Embryonic facial prominence (tissue), 1 donor: ENCODE results near the gene CACNA1B.
"Not testable (repeated sequence)": the region's sequence is repeated elsewhere in the genome, so short reads cannot be mapped to it uniquely, and the experiment has no call there.

ENCODE experiments used
- DNase-seq: peaks from one replicate; pipeline ENCODE4 v3.0.0-alpha.2; 2016; ENCODE audit errors: extremely low spot score

Gene CACNA1B

GRCh38 chr9:138113701-138114325 is 236.2 kb downstream of the CACNA1B start:
- not testable (repeated sequence) for DNase-seq

GRCh38 chr9:138114501-138115245 is 237.1 kb downstream of the CACNA1B start:
- DNase-seq, result no peak

DNA sequence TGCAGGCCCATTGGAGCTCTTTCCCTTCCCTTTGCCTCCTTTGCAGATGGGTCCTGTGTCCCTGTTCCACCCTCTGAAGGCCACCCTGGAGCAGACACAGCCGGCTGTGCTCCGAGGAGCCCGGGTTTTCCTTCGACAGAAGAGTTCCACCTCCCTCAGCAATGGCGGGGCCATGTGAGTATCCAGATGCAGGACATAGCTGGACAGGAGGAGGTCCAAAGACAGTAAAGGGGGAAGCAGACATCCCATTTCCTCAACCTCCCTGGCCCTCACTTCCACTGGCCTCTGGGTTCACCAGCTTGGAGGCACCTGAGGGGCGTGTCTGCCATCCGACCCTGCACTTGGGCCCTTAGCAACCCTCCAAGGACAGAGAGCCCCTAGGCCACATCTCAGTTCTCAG is 237.9 kb downstream of the CACNA1B start:
- DNase-seq, result no peak

GRCh38 chr9:138116521-138116920 is 238.9 kb downstream of the CACNA1B start:
- DNase-seq, result no peak

DNA sequence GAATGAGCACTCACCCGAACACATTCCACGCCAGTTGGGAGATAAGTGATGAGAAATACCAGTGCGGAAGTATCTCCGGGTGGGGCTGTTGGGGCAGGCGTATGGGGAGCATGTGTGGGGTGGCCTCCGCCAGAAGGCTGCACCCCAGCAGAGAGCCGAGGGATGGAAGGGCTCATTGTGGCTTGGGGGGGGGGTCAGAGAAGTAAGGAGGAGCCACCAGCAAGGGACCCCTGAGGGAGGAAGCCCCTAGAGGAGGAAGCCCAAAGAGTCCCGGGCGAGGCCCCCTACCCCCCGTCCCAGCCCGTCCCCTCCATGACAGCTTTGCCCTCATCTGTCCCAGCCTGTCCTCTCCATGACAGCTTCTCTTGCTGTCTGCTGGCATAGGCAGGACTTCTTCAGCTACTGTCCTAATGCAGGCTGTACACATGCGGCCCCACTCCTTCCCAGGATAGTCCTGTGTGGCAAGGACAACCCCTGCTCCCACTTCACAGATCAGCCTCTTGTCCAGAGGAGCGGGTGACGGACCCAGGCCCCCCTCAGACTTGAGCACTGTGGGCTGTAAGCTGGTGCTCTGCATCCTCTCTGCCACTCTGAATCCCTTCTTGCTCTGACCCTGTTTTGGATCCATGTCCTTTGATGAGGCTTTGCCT is 239.6 kb downstream of the CACNA1B start:
- DNase-seq, result no peak

DNA sequence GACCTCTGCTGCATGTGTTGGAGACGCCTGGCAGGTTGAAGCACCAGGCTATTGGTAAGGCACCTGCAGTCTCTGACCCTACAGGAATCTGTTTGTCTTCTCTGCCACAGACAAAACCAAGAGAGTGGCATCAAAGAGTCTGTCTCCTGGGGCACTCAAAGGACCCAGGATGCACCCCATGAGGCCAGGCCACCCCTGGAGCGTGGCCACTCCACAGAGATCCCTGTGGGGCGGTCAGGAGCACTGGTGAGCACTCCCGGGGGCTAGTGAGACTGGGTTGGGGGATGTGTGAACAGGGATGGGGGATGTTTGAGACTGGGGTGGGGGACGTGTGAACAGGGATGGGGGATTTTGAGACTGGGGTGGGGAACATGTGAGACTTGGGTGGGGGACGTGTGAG is 240.3 kb downstream of the CACNA1B start:
- no peak for DNase-seq

DNA sequence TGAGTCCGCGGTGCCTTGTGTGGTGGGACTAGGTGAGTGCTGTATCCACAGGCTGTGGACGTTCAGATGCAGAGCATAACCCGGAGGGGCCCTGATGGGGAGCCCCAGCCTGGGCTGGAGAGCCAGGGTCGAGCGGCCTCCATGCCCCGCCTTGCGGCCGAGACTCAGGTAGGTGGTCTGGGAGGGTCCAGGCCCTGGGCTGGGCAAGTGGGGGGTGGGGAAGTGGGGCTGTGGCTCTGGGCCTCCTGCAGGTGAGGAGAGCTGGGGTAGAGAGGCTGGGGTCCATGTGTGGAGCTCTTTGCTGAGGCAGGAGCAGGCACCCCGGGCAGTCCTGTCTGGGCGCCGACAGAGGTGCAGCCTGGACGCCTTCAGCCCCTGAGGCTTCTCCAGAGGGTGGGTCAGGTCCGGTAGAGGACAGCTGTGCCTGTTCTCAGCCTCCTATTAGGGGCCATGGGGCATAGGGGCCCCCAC is 241.1 kb downstream of the CACNA1B start:
- DNase-seq, result no peak

- no peak for DNase-seq
These were observed 241.8 kb downstream of the CACNA1B start for GRCh38 chr9:138119202-138120027.

DNA sequence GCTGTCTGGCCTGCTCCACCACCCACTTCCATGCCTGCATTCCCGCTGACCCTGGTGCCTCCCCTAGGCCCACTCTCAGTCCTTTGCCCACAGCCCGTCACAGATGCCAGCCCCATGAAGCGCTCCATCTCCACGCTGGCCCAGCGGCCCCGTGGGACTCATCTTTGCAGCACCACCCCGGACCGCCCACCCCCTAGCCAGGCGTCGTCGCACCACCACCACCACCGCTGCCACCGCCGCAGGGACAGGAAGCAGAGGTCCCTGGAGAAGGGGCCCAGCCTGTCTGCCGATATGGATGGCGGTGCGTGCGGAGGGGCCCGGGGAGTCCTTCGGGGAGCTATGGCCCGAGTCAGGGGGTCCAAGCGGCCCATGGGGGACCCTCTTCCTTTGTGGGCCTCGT is 242.5 kb downstream of the CACNA1B start:
- no peak for DNase-seq

DNA sequence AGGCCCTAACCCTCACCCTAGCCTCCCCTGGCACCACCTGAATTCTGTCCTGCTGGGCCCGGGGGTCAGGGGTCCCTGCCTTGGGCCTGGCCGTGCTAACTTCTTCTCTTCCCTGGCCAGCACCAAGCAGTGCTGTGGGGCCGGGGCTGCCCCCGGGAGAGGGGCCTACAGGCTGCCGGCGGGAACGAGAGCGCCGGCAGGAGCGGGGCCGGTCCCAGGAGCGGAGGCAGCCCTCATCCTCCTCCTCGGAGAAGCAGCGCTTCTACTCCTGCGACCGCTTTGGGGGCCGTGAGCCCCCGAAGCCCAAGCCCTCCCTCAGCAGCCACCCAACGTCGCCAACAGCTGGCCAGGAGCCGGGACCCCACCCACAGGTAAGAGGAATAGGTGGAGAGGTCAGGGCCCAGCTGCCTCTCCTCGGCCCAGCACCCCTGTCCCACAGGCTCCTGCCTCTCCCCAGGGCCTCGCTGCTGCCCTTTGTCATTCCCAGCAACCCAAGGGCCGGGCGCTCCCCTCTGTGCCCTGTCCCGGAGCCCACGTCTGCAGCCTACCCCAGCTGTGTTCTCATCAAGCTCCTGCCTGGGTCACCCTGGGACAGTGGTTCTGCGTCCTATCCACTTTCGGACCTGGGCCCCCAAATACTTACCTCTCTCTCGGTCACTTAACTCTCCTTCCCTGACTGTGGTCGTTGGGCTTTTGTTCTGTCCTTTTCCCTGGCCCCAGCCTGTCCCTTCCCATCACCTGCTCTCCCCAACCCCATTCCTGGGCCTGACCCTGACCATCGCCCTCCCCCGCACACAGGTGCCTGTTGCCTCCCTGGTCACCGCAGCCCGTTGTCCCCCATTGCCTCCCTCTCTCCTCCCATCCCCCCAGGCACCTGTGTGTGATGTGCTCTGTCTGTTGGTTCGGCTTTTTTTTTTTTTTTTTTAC is 243.2 kb downstream of the CACNA1B start:
- no peak for DNase-seq

DNA sequence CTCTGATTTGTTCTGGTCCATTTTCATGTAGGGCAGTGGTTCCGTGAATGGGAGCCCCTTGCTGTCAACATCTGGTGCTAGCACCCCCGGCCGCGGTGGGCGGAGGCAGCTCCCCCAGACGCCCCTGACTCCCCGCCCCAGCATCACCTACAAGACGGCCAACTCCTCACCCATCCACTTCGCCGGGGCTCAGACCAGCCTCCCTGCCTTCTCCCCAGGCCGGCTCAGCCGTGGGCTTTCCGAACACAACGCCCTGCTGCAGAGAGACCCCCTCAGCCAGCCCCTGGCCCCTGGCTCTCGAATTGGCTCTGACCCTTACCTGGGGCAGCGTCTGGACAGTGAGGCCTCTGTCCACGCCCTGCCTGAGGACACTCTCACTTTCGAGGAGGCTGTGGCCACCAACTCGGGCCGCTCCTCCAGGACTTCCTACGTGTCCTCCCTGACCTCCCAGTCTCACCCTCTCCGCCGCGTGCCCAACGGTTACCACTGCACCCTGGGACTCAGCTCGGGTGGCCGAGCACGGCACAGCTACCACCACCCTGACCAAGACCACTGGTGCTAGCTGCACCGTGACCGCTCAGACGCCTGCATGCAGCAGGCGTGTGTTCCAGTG is 244.0 kb downstream of the CACNA1B start:
- no peak for DNase-seq

DNA sequence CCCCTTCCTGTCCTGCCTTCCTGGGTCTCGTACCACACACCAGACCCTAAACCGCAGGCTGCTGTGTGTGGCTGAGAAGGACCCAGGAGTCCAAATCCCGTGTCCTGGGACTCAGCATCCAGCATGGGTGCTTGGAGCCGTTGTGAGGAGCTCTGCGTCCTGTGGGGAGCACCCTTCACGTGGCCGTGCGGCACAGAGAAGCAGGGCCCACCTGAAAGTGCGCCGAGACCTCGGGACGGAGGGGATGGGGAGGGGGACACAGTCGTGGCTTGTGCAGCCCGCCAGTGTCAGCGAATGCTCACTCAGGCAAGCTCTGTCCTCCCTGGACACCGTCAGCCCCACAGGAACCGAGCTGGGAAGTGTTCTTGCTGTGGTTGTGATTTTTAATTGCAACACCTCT is 244.6 kb downstream of the CACNA1B start:
- no peak for DNase-seq

DNA sequence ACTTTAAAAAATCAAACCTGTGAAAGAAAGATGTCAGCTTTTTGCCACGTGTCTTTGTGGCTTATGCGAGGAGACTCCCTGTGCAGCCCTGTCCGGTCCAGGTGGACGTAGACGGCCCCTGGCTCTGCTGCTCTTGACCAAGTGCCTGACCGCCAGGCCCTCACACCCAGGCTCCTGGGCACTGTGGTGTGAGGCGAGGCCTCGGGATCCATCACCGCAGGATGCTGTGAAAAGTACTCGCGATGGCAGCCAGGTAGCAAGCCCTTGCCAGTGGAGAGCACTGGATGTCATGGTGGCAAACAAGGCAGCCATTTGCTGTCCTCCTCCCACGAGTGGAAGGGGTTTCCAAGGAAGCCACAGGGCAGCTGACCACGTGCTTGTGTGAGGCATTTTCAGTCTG is 245.1 kb downstream of the CACNA1B start:
- DNase-seq, result no peak

DNA sequence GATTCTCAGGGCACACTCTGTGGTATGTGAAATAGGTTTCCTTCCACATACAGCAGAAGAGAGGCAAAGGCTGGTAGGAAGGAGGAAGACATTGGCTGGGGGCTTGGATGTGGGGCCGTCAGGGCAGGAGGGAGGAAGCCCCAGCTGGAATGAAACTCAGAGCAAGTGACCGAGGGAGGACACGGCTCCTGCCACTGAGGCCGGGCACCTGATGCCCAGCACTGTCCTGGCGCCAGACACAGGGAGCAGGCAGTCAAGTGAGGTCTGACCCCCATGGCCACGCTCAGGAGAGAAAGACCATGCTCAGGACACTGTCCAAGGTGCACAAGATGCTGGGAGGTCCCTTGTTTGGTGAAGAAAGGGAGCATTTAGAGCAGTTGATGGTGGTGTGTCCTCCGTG is 245.5 kb downstream of the CACNA1B start:
- DNase-seq, result no peak

DNA sequence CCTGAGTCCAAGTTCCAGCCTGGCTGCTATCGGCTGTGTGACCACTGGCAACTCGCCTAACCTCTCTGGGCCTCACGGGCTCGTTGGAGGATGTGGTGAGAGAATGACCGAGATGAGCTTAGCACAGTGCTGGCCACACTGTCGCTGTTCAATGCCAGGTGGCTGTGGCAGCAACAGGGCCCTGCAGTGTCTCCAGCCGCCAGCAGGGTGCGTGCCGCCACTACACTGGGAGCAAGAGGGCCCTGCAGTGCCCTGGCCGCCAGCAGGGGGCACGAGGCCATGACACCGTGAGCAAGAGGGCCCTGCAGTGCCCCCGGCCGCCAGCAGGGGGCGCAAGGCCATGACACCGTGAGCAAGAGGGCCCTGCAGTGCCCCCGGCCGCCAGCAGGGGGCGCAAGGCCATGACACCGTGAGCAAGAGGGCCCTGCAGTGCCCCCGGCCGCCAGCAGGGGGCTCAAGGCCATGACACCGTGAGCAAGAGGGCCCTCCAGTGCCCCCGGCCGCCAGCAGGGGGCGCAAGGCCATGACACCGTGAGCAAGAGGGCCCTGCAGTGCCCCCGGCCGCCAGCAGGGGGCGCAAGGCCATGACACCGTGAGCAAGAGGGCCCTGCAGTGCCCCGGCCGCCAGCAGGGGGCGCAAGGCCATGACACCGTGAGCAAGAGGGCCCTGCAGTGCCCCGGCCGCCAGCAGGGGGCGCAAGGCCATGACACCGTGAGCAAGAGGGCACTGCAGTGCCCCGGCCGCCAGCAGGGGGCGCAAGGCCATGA is 248.7 kb downstream of the CACNA1B start:
- DNase-seq, result not testable (repeated sequence)

GRCh38 chr9:138126858-138127584 is 249.4 kb downstream of the CACNA1B start:
- not testable (repeated sequence) for DNase-seq

DNA sequence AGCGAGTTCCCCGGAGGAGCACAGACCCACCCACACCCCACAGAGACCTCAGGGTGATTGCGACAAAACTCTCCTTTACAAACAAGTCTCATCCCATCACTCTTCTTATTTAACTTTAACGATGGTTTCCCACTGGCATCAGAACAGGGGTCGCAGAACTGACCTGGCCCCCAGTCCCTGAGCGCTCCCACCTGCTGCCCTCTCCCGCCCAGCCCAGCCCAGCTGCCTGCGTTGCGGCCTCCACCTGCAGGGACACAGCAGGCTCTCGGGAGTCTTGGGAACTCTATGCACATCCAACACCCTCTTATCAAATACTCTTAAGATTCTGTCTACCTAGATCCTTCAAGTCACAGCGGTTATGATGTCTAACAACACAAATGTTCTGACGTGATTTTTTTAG is 250.4 kb downstream of the CACNA1B start:
- DNase-seq, result not testable (repeated sequence)

- DNase-seq, result not testable (repeated sequence)
These were observed 251.7 kb downstream of the CACNA1B start for GRCh38 chr9:138129318-138129717.
